HepG2 (cell line): ENCODE measurements around the gene DPH2. TPM values are rescaled to one million over a fixed set of nuclear protein-coding genes. Genes with fewer than 3 reads are reported as not detected.

Source experiments
- ATAC-seq: fragments of 200-7000 bp; cut with Tn5 transposase; 3 replicates; pipeline ENCODE4 v1.9.1; 2020; ENCODE audit warnings: mild to moderate bottlenecking, moderate library complexity
- BruUV-seq: library from RNA; stranded (reverse); fragments of 400-500 nt; replicated peaks from 2 replicates; lab custom pipeline; 2021; lab: Mats Ljungman, UMichigan
- CTCF ChIA-PET: fragments of 300-600 bp; formaldehyde crosslinking; extraction: SDS; loops from one replicate; lab custom pipeline; 2021; ENCODE audit warnings: low total read pairs, inconsistent platforms, low intra/inter-chr PET ratio; lab: Yijun Ruan, JAX
- POLR2A ChIA-PET: fragments of 350-600 bp; sonication (Branson Sonifier 250); formaldehyde crosslinking; loops from one replicate; lab custom pipeline; 2020; ENCODE audit warnings: antibody characterized with exemption, inconsistent platforms; lab: Yijun Ruan, JAX
- DNase-seq: peaks from one replicate; pipeline ENCODE4 v3.0.0-alpha.2; 2015; ENCODE audit warnings: low spot score
- FAIRE-seq: peaks from 3 replicates; lab custom pipeline; 2011; peaks lifted over from hg19 to GRCh38; lab: Jason Lieb, UNC
- H2AFZ ChIP-seq: one replicate; pipeline ENCODE4 v1.6.1; 2011; ENCODE audit warnings: low read length, inconsistent platforms
- H3K27ac ChIP-seq: fragments of 300-600 bp; 3 replicates; pipeline ENCODE4 v1.8.0; 2011; ENCODE audit warnings: mixed run types, mild to moderate bottlenecking, mixed read lengths, low read length, inconsistent platforms; ENCODE audit not compliant: insufficient read depth; ENCODE audit errors: extremely low read length
- H3K27me3 ChIP-seq, 2 experiments: fragments of 200-600 bp in 1 of 2; 2 replicates in 1 of 2; 3 replicates in 1 of 2; pipeline versions ENCODE4 v1.6.0 to v1.8.0; 2011; ENCODE audit warnings: low read length in 2 of 2, mild to moderate bottlenecking in 2 of 2, moderate library complexity in 2 of 2, inconsistent platforms in 1 of 2; ENCODE audit not compliant: insufficient read depth in 2 of 2, control insufficient read depth in 1 of 2
- H3K36me3 ChIP-seq, 2 experiments: fragments of 200-600 bp in 1 of 2; replicated peaks in 1 of 2; 2 replicates in 1 of 2; 3 replicates in 1 of 2; pipeline versions ENCODE4 v1.5.1 to v1.8.0; 2011; ENCODE audit warnings: low read length in 2 of 2, inconsistent platforms in 1 of 2; ENCODE audit not compliant: insufficient read depth in 2 of 2, control insufficient read depth in 1 of 2
- H3K4me1 ChIP-seq: 2 replicates; pipeline ENCODE4 v1.5.1; 2012; ENCODE audit warnings: low read length, inconsistent platforms; ENCODE audit not compliant: insufficient read depth
- H3K4me2 ChIP-seq: 2 replicates; pipeline ENCODE4 v1.6.0; 2011; ENCODE audit warnings: low read depth, low read length, inconsistent platforms
- H3K4me3 ChIP-seq, 3 experiments: fragments of 200-600 bp in 1 of 3; sonication (generic), shearing (Covaris generic) in 1 of 3; replicated peaks in 1 of 3; 2 replicates each; pipeline ENCODE4 v1.5.1; 2011 to 2016; ENCODE audit warnings: low read length in 3 of 3, inconsistent platforms in 2 of 3, low read depth in 2 of 3, mild to moderate bottlenecking in 2 of 3, control low read depth in 1 of 3, mixed read lengths in 1 of 3; ENCODE audit not compliant: insufficient read depth in 1 of 3
- H3K79me2 ChIP-seq: one replicate; pipeline ENCODE4 v1.6.1; 2011; ENCODE audit warnings: low read length, inconsistent platforms; ENCODE audit not compliant: insufficient read depth
- H3K9ac ChIP-seq: 2 replicates; pipeline ENCODE4 v1.6.0; 2011; ENCODE audit warnings: mild to moderate bottlenecking, low read depth, low read length, inconsistent platforms; ENCODE audit not compliant: insufficient read depth
- H3K9me3 ChIP-seq: 2 replicates; pipeline ENCODE4 v1.5.1; 2012; ENCODE audit warnings: mild to moderate bottlenecking, low read length
- H4K20me1 ChIP-seq: 2 replicates; pipeline ENCODE4 v1.6.0; 2011; ENCODE audit warnings: inconsistent platforms, mild to moderate bottlenecking, low read length, moderate library complexity; ENCODE audit not compliant: insufficient read depth
- ATF4 ChIP-seq, 2 experiments: fragments of 450-650 bp in 1 of 2; sonication (generic) in 1 of 2; formaldehyde crosslinking; IDR thresholded peaks; 2 replicates each; pipeline versions ENCODE4 v1.5.0 to v1.8.0; 2020 to 2022; ENCODE audit warnings: mild to moderate bottlenecking in 1 of 2, missing genetic modification reagents in 1 of 2
- ATF6 ChIP-seq: sonication (generic); formaldehyde crosslinking; conservative IDR thresholded peaks from 2 replicates; pipeline ENCODE4 v1.4.0; 2020; ENCODE audit warnings: missing genetic modification reagents
- ATRX ChIP-seq: sonication (generic); formaldehyde crosslinking; IDR thresholded peaks from 2 replicates; pipeline ENCODE4 v1.4.0; 2020; ENCODE audit warnings: missing genetic modification reagents, borderline replicate concordance
- BHLHE40 ChIP-seq: IDR thresholded peaks from 2 replicates; pipeline ENCODE4 v1.6.1; 2011; ENCODE audit warnings: low read length, improper control_type of control experiment
- CEBPG ChIP-seq: IDR thresholded peaks from 2 replicates; pipeline ENCODE4 v1.6.1; 2016
- KLF16 ChIP-seq, 2 experiments: sonication (generic) in 1 of 2; formaldehyde crosslinking in 1 of 2; IDR thresholded peaks; 2 replicates each; pipeline versions ENCODE4 v1.6.1 to v1.8.0; 2016 to 2023; ENCODE audit warnings: missing genetic modification reagents in 2 of 2, missing compliant biosample characterization in 1 of 2
- NAIF1 ChIP-seq: sonication (generic); formaldehyde crosslinking; IDR thresholded peaks from 2 replicates; pipeline ENCODE4 v1.5.0; 2020; ENCODE audit warnings: mild to moderate bottlenecking, missing genetic modification reagents, borderline replicate concordance
- PAX8 ChIP-seq: sonication (generic); formaldehyde crosslinking; IDR thresholded peaks from 2 replicates; pipeline ENCODE4 v1.8.0; 2022; ENCODE audit warnings: mild to moderate bottlenecking, missing genetic modification reagents, borderline replicate concordance
- PITX1 ChIP-seq: sonication (generic); formaldehyde crosslinking; IDR thresholded peaks from 2 replicates; pipeline ENCODE4 v1.5.1; 2020; ENCODE audit warnings: mild to moderate bottlenecking, missing genetic modification reagents
- PLRG1 ChIP-seq: fragments of 450-650 bp; conservative IDR thresholded peaks from 2 replicates; pipeline ENCODE4 v1.6.1; 2016
- RORA ChIP-seq: sonication (generic); formaldehyde crosslinking; IDR thresholded peaks from 2 replicates; pipeline ENCODE4 v1.5.0; 2020; ENCODE audit warnings: mild to moderate bottlenecking, missing genetic modification reagents, moderate library complexity
- TBP ChIP-seq: sonication (generic); formaldehyde crosslinking; IDR thresholded peaks from 2 replicates; pipeline ENCODE4 v1.5.0; 2020; ENCODE audit warnings: missing genetic modification reagents
- ZBTB26 ChIP-seq: IDR thresholded peaks from 2 replicates; pipeline ENCODE4 v1.6.1; 2016; ENCODE audit warnings: missing compliant biosample characterization, missing genetic modification reagents, borderline replicate concordance
- ZBTB38 ChIP-seq: sonication (generic); formaldehyde crosslinking; IDR thresholded peaks from 2 replicates; pipeline ENCODE4 v1.5.1; 2020; ENCODE audit warnings: mild to moderate bottlenecking, missing genetic modification reagents
- ZFP36L1 ChIP-seq: sonication (generic); formaldehyde crosslinking; IDR thresholded peaks from 2 replicates; pipeline ENCODE4 v1.8.0; 2022; ENCODE audit warnings: mild to moderate bottlenecking, missing genetic modification reagents, moderate library complexity
- ZFP90 ChIP-seq: sonication (generic); formaldehyde crosslinking; IDR thresholded peaks from 2 replicates; pipeline ENCODE4 v1.8.0; 2022; ENCODE audit warnings: missing genetic modification reagents, mild to moderate bottlenecking, inconsistent platforms, borderline replicate concordance
- ZNF225 ChIP-seq: sonication (generic); formaldehyde crosslinking; IDR thresholded peaks from 2 replicates; pipeline ENCODE4 v1.4.0; 2020; ENCODE audit warnings: mild to moderate bottlenecking, missing genetic modification reagents
- ZNF678 ChIP-seq: sonication (generic); formaldehyde crosslinking; IDR thresholded peaks from 2 replicates; pipeline ENCODE4 v1.4.0; 2020; ENCODE audit warnings: mild to moderate bottlenecking, missing genetic modification reagents
- WGBS: methylation state at CpG from one replicate; pipeline ENCODE4 v1.1.6; 2017; ENCODE audit warnings: low lambda C conversion rate; 5-methylcytosine and 5-hydroxymethylcytosine counted together
- in situ Hi-C: cut with HindIII; loops from 2 replicates; pipeline ENCODE4 v1.10.0; 2017; ENCODE audit warnings: low pct_unique_long_range_greater_than_20kb; ENCODE audit not compliant: extremely low pct_ligation_motif_present
- intact Hi-C: fragments of 100-400 bp; cut with micrococcal nuclease; formaldehyde crosslinking; loops from one replicate; pipeline ENCODE4 v1.10.0; 2022; ENCODE audit not compliant: unreplicated experiment
- polyA plus RNA-seq, 8 experiments: library from polyadenylated mRNA; depleted of rRNA in 3 of 8; stranded (reverse) in 7 of 8; unstranded in 1 of 8; fragments of >200 nt; fragmentation: Illumina TruSeq in 4 of 8; extraction: Trizol in 4 of 8; gene quantifications; 2 replicates each; pipeline versions ENCODE4 v1.2.1 to v1.2.3, GENCODE V29; 2011 to 2016; ENCODE audit warnings: low read depth in 4 of 8, missing spikeins in 1 of 8, mixed read lengths in 1 of 8; ENCODE audit not compliant: insufficient read depth in 1 of 8
- total RNA-seq, 5 experiments: library from RNA; depleted of rRNA; stranded (reverse); fragments of >200 nt; fragmentation: Illumina TruSeq; extraction: Trizol; gene quantifications; 2 replicates each; pipeline ENCODE4 v1.2.3, GENCODE V29; 2016; ENCODE audit warnings: low read depth in 1 of 5

The DPH2 gene
- total and polyA plus RNA-seq, 2 of the 13 experiments (the other 11 are each of a cell fraction or from before 2014, with no cell fraction given): 32.2 to 38.3 TPM

- TF ChIP-seq ZBTB38 (CRISPR knock-in tag) (no peak), PITX1 (no peak), ATF4 (CRISPR knock-in tag; IDR thresholded peaks at IDR 0.05) (no peak), ZFP90 (CRISPR knock-in tag) (no peak), PLRG1 (no peak), CEBPG (CRISPR knock-in tag) (no peak), ZNF678 (no peak), RORA (CRISPR knock-in tag) (no peak), ZNF225 (CRISPR knock-in tag) (no peak), NAIF1 (CRISPR knock-in tag) (no peak)
Measured at GRCh38 chr1:43961692-43962091, 8.1 kb upstream of the DPH2 start (continued).

- Histone ChIP-seq H3K36me3 (peaks cover 7 to 18% of the 10 kb centered on the region in 2 experiments; a peak in 4 of 5 replicates), H3K4me3 (no peak overlapping the region), H3K27me3 (no peaks in the 10 kb centered on the region), H3K4me1 (no peaks in the 10 kb centered on the region), H3K79me2 (no peaks in the 10 kb centered on the region), H4K20me1 (no peaks in the 10 kb centered on the region), H3K9ac (no peak overlapping the region), H3K4me2 (no peak overlapping the region), H2AFZ (no peak overlapping the region), H3K27ac (no peak overlapping the region), H3K9me3 (no peaks in the 10 kb centered on the region)
- POLR2A ChIA-PET: no interaction called here
- FAIRE-seq: no peak
- CTCF ChIA-PET: no interaction called here
- BruUV-seq: no TSS peak
- ATAC-seq: no peak
- WGBS: 90% methylated on average over 2 of the region's 2 CpGs
- in situ Hi-C loops (no loop called here), intact Hi-C loops (no loop called here)
- TF ChIP-seq BHLHE40 (no peak), TBP (CRISPR knock-in tag) (no peak), KLF16 (CRISPR knock-in tag; IDR thresholded peaks at IDR 0.05) (no peak), ATRX (no peak), ZBTB26 (no peak), ATF6 (CRISPR knock-in tag) (no peak), PAX8 (no peak), ZFP36L1 (CRISPR knock-in tag) (no peak)
- no peak for DNase-seq
Measured at GRCh38 chr1:43962324-43962723, 7.5 kb upstream of the DPH2 start.
